ENCODE results near the gene MMP23B.

DNA sequence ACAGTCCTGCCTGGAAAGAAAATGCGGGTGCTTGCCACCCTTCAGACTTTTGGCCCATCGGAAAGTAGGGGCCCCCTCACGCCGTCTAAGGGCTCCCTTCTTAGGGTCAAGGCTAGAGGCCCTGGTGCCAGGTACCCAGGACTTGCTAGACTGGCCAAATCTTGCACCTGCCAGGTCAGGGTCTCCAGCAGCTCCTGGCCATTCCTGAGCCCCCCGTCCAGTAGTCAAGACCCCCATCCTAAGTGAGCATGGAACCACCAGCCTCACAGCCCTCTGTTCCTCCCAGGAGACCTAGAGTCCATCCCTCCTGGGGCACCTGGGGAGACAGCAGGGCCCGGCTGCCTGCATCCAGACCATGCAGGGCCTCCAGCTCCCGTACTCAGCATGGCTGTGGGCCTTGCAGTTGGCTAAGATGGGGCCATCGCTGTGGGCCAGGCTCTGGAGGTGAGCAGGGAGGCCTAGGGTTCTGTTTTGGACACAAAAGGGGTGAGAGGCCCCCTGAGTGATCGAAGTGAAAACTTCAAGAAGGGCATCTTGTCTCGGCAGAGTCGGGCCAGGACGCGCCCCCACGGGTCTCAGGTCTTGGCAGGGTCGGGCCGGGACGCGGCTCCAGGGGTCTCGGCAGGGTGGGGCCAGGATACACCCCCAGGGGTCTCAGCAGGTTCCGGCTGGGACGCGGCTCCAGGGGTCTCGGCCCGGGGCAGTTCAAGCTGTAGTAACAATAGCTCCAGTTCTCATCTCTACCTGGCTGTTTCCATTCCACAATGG, 38.0 kb upstream of the MMP23B start:
- TF ChIP-seq POLR2AphosphoS5 (IDR thresholded peaks at IDR 0.05; ENCODE audit: low read depth, low read length) (no peak), ZNF274 (IDR thresholded peaks at IDR 0.05; ENCODE audit: borderline replicate concordance, extremely low read depth, low read length) (no peak), MAFK (IDR thresholded peaks at IDR 0.05; ENCODE audit: low read depth, low read length) (no peak), POLR2A (IDR thresholded peaks at IDR 0.05; ENCODE audit: control extremely low read depth in 1 of 2, low read depth in 2 of 2, low read length in 2 of 2) (no peak), YY1 (IDR thresholded peaks at IDR 0.05; ENCODE audit: low read depth, low read length) (no peak), EZH2 (IDR thresholded peaks at IDR 0.05; ENCODE audit: low read depth, low read length, severe bottlenecking) (no peak), MAX (IDR thresholded peaks at IDR 0.05) (no peak), TCF12 (IDR thresholded peaks at IDR 0.05; ENCODE audit: low read depth, low read length) (no peak)
- TF ChIP-seq, protein P1, sequence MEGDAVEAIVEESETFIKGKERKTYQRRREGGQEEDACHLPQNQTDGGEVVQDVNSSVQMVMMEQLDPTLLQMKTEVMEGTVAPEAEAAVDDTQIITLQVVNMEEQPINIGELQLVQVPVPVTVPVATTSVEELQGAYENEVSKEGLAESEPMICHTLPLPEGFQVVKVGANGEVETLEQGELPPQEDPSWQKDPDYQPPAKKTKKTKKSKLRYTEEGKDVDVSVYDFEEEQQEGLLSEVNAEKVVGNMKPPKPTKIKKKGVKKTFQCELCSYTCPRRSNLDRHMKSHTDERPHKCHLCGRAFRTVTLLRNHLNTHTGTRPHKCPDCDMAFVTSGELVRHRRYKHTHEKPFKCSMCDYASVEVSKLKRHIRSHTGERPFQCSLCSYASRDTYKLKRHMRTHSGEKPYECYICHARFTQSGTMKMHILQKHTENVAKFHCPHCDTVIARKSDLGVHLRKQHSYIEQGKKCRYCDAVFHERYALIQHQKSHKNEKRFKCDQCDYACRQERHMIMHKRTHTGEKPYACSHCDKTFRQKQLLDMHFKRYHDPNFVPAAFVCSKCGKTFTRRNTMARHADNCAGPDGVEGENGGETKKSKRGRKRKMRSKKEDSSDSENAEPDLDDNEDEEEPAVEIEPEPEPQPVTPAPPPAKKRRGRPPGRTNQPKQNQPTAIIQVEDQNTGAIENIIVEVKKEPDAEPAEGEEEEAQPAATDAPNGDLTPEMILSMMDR (IDR thresholded peaks at IDR 0.05; ENCODE audit: control extremely low read depth in 1 of 3, insufficient read depth in 1 of 3, low read depth in 1 of 3, low read length in 3 of 3), result no peak
